DND-41 (cell line): Measurements from ENCODE around the gene MS4A15.

Experiments used
- CTCF ChIP-seq: IDR thresholded peaks from 2 replicates; pipeline ENCODE4 v1.5.1; 2012; ENCODE audit warnings: borderline replicate concordance, low read length, moderate library complexity, mild to moderate bottlenecking; ENCODE audit not compliant: poor library complexity, severe bottlenecking; ENCODE audit errors: extremely low read depth
- EZH2 ChIP-seq: IDR thresholded peaks from 3 replicates; pipeline ENCODE4 v1.6.1; 2012; ENCODE audit warnings: borderline replicate concordance, low read depth, mild to moderate bottlenecking, moderate library complexity, low read length, inconsistent platforms; ENCODE audit not compliant: severe bottlenecking

GRCh38 chr11:60768202-60768601 is 11.5 kb downstream of the MS4A15 start:
- TF ChIP-seq CTCF = no peak
- no peak for TF ChIP-seq EZH2
